Thyroid gland (tissue), 4 donors: Measurements from ENCODE around the gene PARD3B. TPM values are rescaled to one million over a fixed set of nuclear protein-coding genes. Genes with fewer than 3 reads are reported as not detected.
A peak's percentile ranks its signal among the peaks of the same experiment; 100 is the strongest.

Experiments used
- DNase-seq, 2 donors: peaks; one replicate each; pipeline ENCODE4 v3.0.0-alpha.2; 2019
- H3K27ac ChIP-seq, 3 donors: fragments of 200-600 bp; sonication (generic); 1 replicate in 2 of 3; 2 replicates in 1 of 3; pipeline ENCODE4 v1.5.1; 2016 to 2019; ENCODE audit warnings: mild to moderate bottlenecking in 1 of 3, moderate library complexity in 1 of 3
- H3K27me3 ChIP-seq: fragments of 200-600 bp; sonication (generic); one replicate; pipeline ENCODE4 v1.5.1; 2019
- H3K36me3 ChIP-seq, 2 donors: fragments of 200-600 bp; sonication (generic); one replicate each; pipeline ENCODE4 v1.5.1; 2016 to 2019
- H3K4me1 ChIP-seq, 2 donors: fragments of 200-600 bp; sonication (generic); one replicate each; pipeline ENCODE4 v1.5.1; 2017 to 2019
- H3K4me3 ChIP-seq, 3 donors: fragments of 200-600 bp; sonication (generic); replicated peaks in 1 of 3; 1 replicate in 2 of 3; 2 replicates in 1 of 3; pipeline ENCODE4 v1.5.1; 2016; ENCODE audit warnings: mild to moderate bottlenecking in 1 of 3
- H3K9me3 ChIP-seq: fragments of 200-600 bp; sonication (generic); one replicate; pipeline ENCODE4 v1.5.1; 2017
- POLR2A ChIP-seq, 2 donors: fragments of 450-650 bp; IDR thresholded peaks; one replicate each; pipeline ENCODE4 v1.6.1; 2017; ENCODE audit warnings: antibody characterized with exemption in 2 of 2, mild to moderate bottlenecking in 2 of 2, moderate library complexity in 1 of 2
- WGBS, 2 donors: methylation state at CpG; one replicate each; pipeline ENCODE4 v1.1.5; 2017; 5-methylcytosine and 5-hydroxymethylcytosine counted together
- intact Hi-C: fragments of 100-400 bp; cut with DNase I; formaldehyde crosslinking; loops from one replicate; pipeline ENCODE4 v1.15.1; 2023
- total RNA-seq, 4 donors: library from RNA; depleted of rRNA; stranded (reverse); fragments of >200 nt; gene quantifications; one replicate each; pipeline ENCODE4 v1.2.3, GENCODE V29; 2016
- TF ChIP-seq, protein P1 (sequence below), 6 experiments: fragments of 200-600 bp in 3 of 6; fragments of 450-650 bp in 3 of 6; sonication (generic) in 3 of 6; IDR thresholded peaks; one replicate each; pipeline ENCODE4 v1.5.1; 2016 to 2019; ENCODE audit warnings: antibody characterized with exemption in 6 of 6, mild to moderate bottlenecking in 2 of 6, inconsistent platforms in 1 of 6, moderate library complexity in 1 of 6

Gene PARD3B
- total RNA-seq, 4 donors from 2014 or later = 27.0 to 43.4 (median 34.6) TPM

DNA sequence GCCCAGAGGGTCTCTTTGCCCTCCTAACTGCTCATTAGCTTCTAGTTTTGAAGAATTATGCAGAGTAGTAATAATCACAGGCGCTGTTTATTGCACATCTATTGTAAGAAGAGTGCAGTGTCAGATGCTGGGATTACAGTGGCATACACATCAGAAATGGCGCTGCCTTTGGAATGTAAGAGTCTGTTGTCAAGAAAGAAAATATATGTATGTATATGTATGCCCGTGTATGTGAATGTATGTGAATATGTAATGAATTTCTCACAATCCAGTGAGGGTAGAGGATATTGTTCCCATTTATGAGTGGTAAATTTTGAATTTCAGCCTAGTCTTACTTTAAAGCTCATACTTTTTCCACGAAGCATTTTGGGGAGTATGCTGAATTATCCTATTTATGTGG is 127.5 kb downstream of the PARD3B start:
- Histone ChIP-seq H3K27me3 (no peaks in the 10 kb centered on the region), H3K27ac (no peak overlapping the region), H3K4me3 (no peak overlapping the region), H3K4me1 (peaks cover 0 to 7% of the 10 kb centered on the region in 2 donors), H3K36me3 (no peaks in the 10 kb centered on the region), H3K9me3 (no peaks in the 10 kb centered on the region)
- TF ChIP-seq, protein P1, sequence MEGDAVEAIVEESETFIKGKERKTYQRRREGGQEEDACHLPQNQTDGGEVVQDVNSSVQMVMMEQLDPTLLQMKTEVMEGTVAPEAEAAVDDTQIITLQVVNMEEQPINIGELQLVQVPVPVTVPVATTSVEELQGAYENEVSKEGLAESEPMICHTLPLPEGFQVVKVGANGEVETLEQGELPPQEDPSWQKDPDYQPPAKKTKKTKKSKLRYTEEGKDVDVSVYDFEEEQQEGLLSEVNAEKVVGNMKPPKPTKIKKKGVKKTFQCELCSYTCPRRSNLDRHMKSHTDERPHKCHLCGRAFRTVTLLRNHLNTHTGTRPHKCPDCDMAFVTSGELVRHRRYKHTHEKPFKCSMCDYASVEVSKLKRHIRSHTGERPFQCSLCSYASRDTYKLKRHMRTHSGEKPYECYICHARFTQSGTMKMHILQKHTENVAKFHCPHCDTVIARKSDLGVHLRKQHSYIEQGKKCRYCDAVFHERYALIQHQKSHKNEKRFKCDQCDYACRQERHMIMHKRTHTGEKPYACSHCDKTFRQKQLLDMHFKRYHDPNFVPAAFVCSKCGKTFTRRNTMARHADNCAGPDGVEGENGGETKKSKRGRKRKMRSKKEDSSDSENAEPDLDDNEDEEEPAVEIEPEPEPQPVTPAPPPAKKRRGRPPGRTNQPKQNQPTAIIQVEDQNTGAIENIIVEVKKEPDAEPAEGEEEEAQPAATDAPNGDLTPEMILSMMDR (IDR thresholded peaks at IDR 0.05) = no peak
- no peak for TF ChIP-seq POLR2A (IDR thresholded peaks at IDR 0.05)
- DNase-seq = no peak
- 81 to 85% methylated on average over 4 of the region's 4 CpGs for whole genome bisulfite sequencing, 2 donors
- intact Hi-C loops = loop anchor here (10.0 kb wide), 1 partner anchor 128 kb away; the partner anchor contains the start of gene PARD3B

DNA sequence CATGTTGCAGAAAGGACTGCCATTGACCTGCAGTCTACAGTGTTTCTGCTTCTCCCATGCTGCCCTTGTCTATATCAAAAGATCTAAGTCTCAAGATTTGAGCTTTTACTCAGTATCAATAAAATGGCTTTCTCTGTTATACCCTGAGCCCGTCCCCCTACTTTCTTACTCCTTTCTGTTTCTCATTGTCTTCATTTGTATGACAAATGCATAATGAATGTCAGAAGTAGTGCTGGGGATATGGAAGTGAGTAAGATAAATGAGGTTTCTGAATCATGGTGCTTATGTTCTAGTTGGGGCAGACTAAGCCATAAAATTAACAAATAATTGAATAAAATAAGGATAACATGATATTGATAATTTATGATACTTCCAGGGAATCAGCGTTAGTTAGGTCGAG is 128.6 kb downstream of the PARD3B start:
- Histone ChIP-seq H3K4me1 (peaks cover 0 to 7% of the 10 kb centered on the region in 2 donors), H3K27me3 (no peaks in the 10 kb centered on the region), H3K4me3 (no peak overlapping the region), H3K27ac (no peak overlapping the region), H3K36me3 (no peaks in the 10 kb centered on the region), H3K9me3 (no peaks in the 10 kb centered on the region)
- intact Hi-C loops = loop anchor here (10.0 kb wide), 1 partner anchor 129 kb away; the partner anchor contains the start of gene PARD3B
- no peak for DNase-seq
- 92 to 93% methylated on average over 3 of the region's 3 CpGs for WGBS, 2 donors
- TF ChIP-seq POLR2A (IDR thresholded peaks at IDR 0.05) = no peak
- TF ChIP-seq, protein P1 (IDR thresholded peaks at IDR 0.05) = no peak

DNA sequence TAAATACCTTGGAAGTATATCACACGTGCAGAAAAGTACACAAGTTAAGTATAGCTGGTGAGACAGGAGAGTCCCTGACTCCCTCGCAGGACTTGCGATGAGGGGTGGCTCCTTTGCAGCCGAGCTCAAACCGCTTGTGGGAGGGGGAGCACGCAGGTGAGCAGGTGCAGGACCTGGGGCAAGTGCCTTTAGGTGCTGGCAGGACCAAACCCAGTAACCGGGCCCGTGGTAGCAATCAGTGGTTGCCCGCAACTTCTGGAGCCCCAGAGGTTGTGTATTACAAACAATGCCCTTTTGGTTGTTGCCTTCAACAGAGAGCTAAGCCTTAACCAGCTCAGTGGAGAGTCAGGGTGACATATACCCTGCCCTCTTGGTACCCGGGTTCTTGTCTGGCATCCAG is 132.8 kb downstream of the PARD3B start:
- TF ChIP-seq, protein P1 (IDR thresholded peaks at IDR 0.05) = no peak
- no peak for TF ChIP-seq POLR2A (IDR thresholded peaks at IDR 0.05)

DNA sequence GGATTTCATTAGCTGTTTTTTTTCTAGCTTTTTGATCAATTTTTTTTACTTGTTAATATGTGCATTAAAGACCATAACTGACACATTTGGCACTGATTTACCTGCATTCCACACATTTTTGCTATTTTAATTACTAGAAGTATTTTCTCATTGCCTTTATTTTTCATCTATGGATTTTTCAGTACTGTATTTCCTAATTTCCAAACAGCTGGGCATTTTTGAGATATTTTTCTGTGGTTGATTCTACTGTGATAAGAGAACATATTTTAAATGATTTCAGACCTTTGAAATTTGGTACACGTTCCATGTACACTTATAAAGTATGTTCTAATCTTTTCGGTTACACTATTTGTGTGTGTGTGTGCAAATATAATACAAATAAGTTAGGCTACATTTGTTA is 135.3 kb downstream of the PARD3B start:
- intact Hi-C loops = no loop called here
- Histone ChIP-seq H3K9me3 (no peaks in the 10 kb centered on the region), H3K36me3 (no peaks in the 10 kb centered on the region), H3K27me3 (no peaks in the 10 kb centered on the region), H3K27ac (no peak overlapping the region), H3K4me3 (no peak overlapping the region), H3K4me1 (peaks cover 3 to 10% of the 10 kb centered on the region in 2 donors)
- no peak for DNase-seq
- WGBS, 2 donors = 94% methylated on average over 2 of the region's 2 CpGs
- TF ChIP-seq, protein P1 (IDR thresholded peaks at IDR 0.05) = no peak
- TF ChIP-seq POLR2A (IDR thresholded peaks at IDR 0.05) = no peak

More for the DNA sequence above, 132.8 kb downstream of the PARD3B start:
- Histone ChIP-seq H3K27me3 (no peaks in the 10 kb centered on the region), H3K9me3 (no peaks in the 10 kb centered on the region), H3K4me1 (peaks cover 3 to 10% of the 10 kb centered on the region in 2 donors), H3K36me3 (no peaks in the 10 kb centered on the region), H3K4me3 (no peak overlapping the region), H3K27ac (no peak overlapping the region)
- intact Hi-C loops = loop anchor here (10.0 kb wide), 1 partner anchor 133 kb away; the partner anchor contains the start of gene PARD3B
- no peak for DNase-seq
- WGBS, 2 donors = 92 to 94% methylated on average over 10 of the region's 10 CpGs

DNA sequence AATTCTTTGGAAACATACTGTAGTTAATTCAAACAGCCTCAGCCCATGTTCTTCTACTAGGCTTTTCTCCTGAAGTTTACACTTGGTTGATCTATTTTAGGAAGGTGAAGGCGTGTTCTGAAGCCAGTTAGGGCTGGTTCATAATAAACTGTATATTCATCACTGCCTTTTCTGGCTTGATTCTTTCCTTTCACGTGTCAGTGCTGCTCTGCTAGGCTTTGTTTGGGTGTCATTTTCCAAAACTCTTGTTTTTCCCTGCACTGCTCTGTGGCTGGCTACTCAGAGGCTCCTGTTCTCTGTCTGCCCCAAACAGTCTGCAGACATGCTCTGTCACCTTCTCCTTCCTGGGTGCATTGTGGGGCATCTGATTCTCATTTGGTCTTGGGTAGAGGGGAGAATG is 136.1 kb downstream of the PARD3B start:
- intact Hi-C loops = no loop called here
- H3K9me3 ChIP-seq = no peaks in the 10 kb centered on the region
- H3K4me3 ChIP-seq = no peak overlapping the region
- H3K27me3 ChIP-seq = no peaks in the 10 kb centered on the region
- no peaks in the 10 kb centered on the region for H3K36me3 ChIP-seq
- H3K4me1 ChIP-seq = peaks cover 3 to 10% of the 10 kb centered on the region in 2 donors
- peak overlapping the region in 1 of 3 donors; percentile 19 for H3K27ac ChIP-seq
- peak in 1 of 2 donors; percentile 30 for DNase-seq
- TF ChIP-seq POLR2A (IDR thresholded peaks at IDR 0.05) = no peak
- TF ChIP-seq, protein P1 (IDR thresholded peaks at IDR 0.05) = no peak
- WGBS, 2 donors = 17 to 24% methylated on average over 2 of the region's 2 CpGs
